SK-N-SH (cell line): ENCODE measurements around the gene ANO2. TPM values are rescaled to one million over a fixed set of nuclear protein-coding genes. Genes with fewer than 3 reads are reported as not detected.

Experiments used
- CTCF ChIA-PET: fragments of 300-600, 350-600 bp; formaldehyde crosslinking; extraction: SDS; loops from one replicate; lab custom pipeline; 2021; lab: Yijun Ruan, JAX
- POLR2A ChIA-PET: fragments of 350-600 bp; sonication (Branson Sonifier 250); formaldehyde crosslinking; extraction: SDS; loops from one replicate; lab custom pipeline; 2020; ENCODE audit warnings: antibody characterized with exemption, inconsistent platforms; lab: Yijun Ruan, JAX
- DNase-seq: peaks from one replicate; pipeline ENCODE4 v3.0.0; 2012
- H2AFZ ChIP-seq: fragments of 200-600 bp; sonication (generic); 2 replicates; pipeline ENCODE4 v1.8.1; 2016; ENCODE audit warnings: antibody characterized with exemption, mild to moderate bottlenecking, low read depth
- H3F3A ChIP-seq: fragments of 200-600 bp; sonication (generic); replicated peaks from 2 replicates; pipeline ENCODE3; 2016; ENCODE audit warnings: antibody characterized with exemption, mild to moderate bottlenecking; ENCODE audit not compliant: insufficient read depth
- H3K27ac ChIP-seq, 2 experiments: fragments of 200-500 bp in 1 of 2; fragments of 200-600 bp in 1 of 2; sonication (Bioruptor generic) in 1 of 2; sonication (generic), shearing (Covaris generic) in 1 of 2; 2 replicates each; pipeline versions ENCODE4 v1.5.1 to v1.6.1; 2014 to 2016; ENCODE audit warnings: low read depth in 2 of 2, inconsistent platforms in 1 of 2, low read length in 1 of 2, mild to moderate bottlenecking in 1 of 2, mixed read lengths in 1 of 2
- H3K27me3 ChIP-seq: fragments of 200-600 bp; sonication (generic), shearing (Covaris generic); 2 replicates; pipeline ENCODE4 v1.6.1; 2016; ENCODE audit warnings: mixed run types; ENCODE audit not compliant: insufficient read depth
- H3K36me3 ChIP-seq, 2 experiments: fragments of 200-500 bp in 1 of 2; fragments of 200-600 bp in 1 of 2; sonication (Bioruptor generic) in 1 of 2; sonication (generic) in 1 of 2; replicated peaks in 1 of 2; 2 replicates each; pipeline versions ENCODE3 to v1.5.1; 2014 to 2016; ENCODE audit warnings: low read length in 1 of 2, mild to moderate bottlenecking in 1 of 2; ENCODE audit not compliant: insufficient read depth in 2 of 2, control insufficient read depth in 1 of 2
- H3K4me1 ChIP-seq, 2 experiments: fragments of 200-500 bp in 1 of 2; fragments of 200-600 bp in 1 of 2; sonication (Bioruptor generic) in 1 of 2; sonication (generic), shearing (Covaris generic) in 1 of 2; 2 replicates each; pipeline versions ENCODE4 v1.5.1 to v1.6.1; 2014 to 2016; ENCODE audit warnings: low read depth in 1 of 2, low read length in 1 of 2, mixed run types in 1 of 2; ENCODE audit not compliant: insufficient read depth in 2 of 2, control insufficient read depth in 1 of 2
- H3K4me2 ChIP-seq: fragments of 200-600 bp; sonication (generic), shearing (Covaris generic); 2 replicates; pipeline ENCODE4 v1.6.1; 2017; ENCODE audit warnings: mixed run types
- H3K4me3 ChIP-seq, 2 experiments: fragments of 200-500 bp in 1 of 2; fragments of 200-600 bp in 1 of 2; sonication (Bioruptor generic) in 1 of 2; sonication (generic), shearing (Covaris generic) in 1 of 2; 2 replicates each; pipeline versions ENCODE4 v1.5.1 to v1.8.1; 2014 to 2016; ENCODE audit warnings: low read depth in 2 of 2, inconsistent platforms in 1 of 2, low read length in 1 of 2, mild to moderate bottlenecking in 1 of 2, mixed read lengths in 1 of 2, moderate library complexity in 1 of 2
- H3K79me2 ChIP-seq: fragments of 200-600 bp; sonication (generic); 2 replicates; pipeline ENCODE4 v1.8.1; 2017; ENCODE audit warnings: mild to moderate bottlenecking; ENCODE audit not compliant: insufficient read depth
- H3K9ac ChIP-seq: fragments of 200-600 bp; sonication (generic); 2 replicates; pipeline ENCODE4 v1.6.1; 2017; ENCODE audit warnings: mixed run types
- H3K9me2 ChIP-seq: fragments of 200-600 bp; sonication (generic); 2 replicates; pipeline ENCODE4 v1.6.1; 2017; ENCODE audit warnings: mixed run types
- H3K9me3 ChIP-seq: fragments of 200-600 bp; sonication (generic); 2 replicates; pipeline ENCODE4 v1.6.1; 2017; ENCODE audit warnings: mixed run types, mild to moderate bottlenecking, moderate library complexity
- H4K20me1 ChIP-seq: fragments of 200-600 bp; sonication (generic); 2 replicates; pipeline ENCODE4 v1.6.1; 2017; ENCODE audit warnings: mild to moderate bottlenecking, mixed run types; ENCODE audit not compliant: insufficient read depth
- ELF1 ChIP-seq: IDR thresholded peaks from 2 replicates; pipeline ENCODE4 v1.4.0; 2012
- FOSL2 ChIP-seq: IDR thresholded peaks from 2 replicates; pipeline ENCODE4 v1.4.0; 2012; ENCODE audit warnings: low read depth, mild to moderate bottlenecking, moderate library complexity, borderline replicate concordance
- FOXJ3 ChIP-seq: sonication (generic); formaldehyde crosslinking; IDR thresholded peaks from 2 replicates; pipeline ENCODE4 v1.5.1; 2020; ENCODE audit warnings: mild to moderate bottlenecking, missing genetic modification reagents
- GABPA ChIP-seq: IDR thresholded peaks from 2 replicates; pipeline ENCODE4 v1.4.0; 2012; ENCODE audit warnings: low read depth, mild to moderate bottlenecking
- GATA2 ChIP-seq: sonication (generic); formaldehyde crosslinking; IDR thresholded peaks from 2 replicates; pipeline ENCODE4 v1.5.0; 2020; ENCODE audit warnings: mild to moderate bottlenecking, missing genetic modification reagents
- MXI1 ChIP-seq: IDR thresholded peaks from 2 replicates; pipeline ENCODE4 v1.6.1; 2012; ENCODE audit warnings: mild to moderate bottlenecking, low read depth, low read length, improper control_type of control experiment
- NFIC ChIP-seq: IDR thresholded peaks from 2 replicates; pipeline ENCODE4 v1.4.0; 2012; ENCODE audit warnings: borderline replicate concordance
- POLR2AphosphoS5 ChIP-seq: IDR thresholded peaks from 2 replicates; pipeline ENCODE4 v1.6.1; 2012; ENCODE audit warnings: low read depth, low read length
- RCOR1 ChIP-seq: fragments of 150-350 bp; IDR thresholded peaks from 2 replicates; pipeline ENCODE4 v1.6.1; 2017; ENCODE audit warnings: antibody characterized with exemption, low read length
- RXRA ChIP-seq: IDR thresholded peaks from 2 replicates; pipeline ENCODE4 v1.4.0; 2012; ENCODE audit warnings: low read depth, mild to moderate bottlenecking, borderline replicate concordance
- SIN3A ChIP-seq: IDR thresholded peaks from 2 replicates; pipeline ENCODE4 v1.6.1; 2012; ENCODE audit warnings: low read depth, mild to moderate bottlenecking, low read length, moderate library complexity, borderline replicate concordance
- TCF12 ChIP-seq: IDR thresholded peaks from 2 replicates; pipeline ENCODE4 v1.4.0; 2012
- TEAD4 ChIP-seq: IDR thresholded peaks from 2 replicates; pipeline ENCODE4 v1.4.0; 2012; ENCODE audit warnings: mild to moderate bottlenecking, borderline replicate concordance; ENCODE audit not compliant: insufficient read depth
- YY1 ChIP-seq: IDR thresholded peaks from 2 replicates; pipeline ENCODE4 v1.4.0; 2012; ENCODE audit warnings: low read depth, mild to moderate bottlenecking
- WGBS: methylation state at CpG from one replicate; pipeline ENCODE4 v1.1.6; 2017; ENCODE audit warnings: low lambda C conversion rate; 5-methylcytosine and 5-hydroxymethylcytosine counted together
- polyA plus RNA-seq, 3 experiments: library from polyadenylated mRNA; depleted of rRNA; stranded (reverse); fragments of >200 nt; gene quantifications; 2 replicates each; pipeline ENCODE4 v1.2.3, GENCODE V29; 2012
- TF ChIP-seq, protein P1 (sequence below): fragments of 150-350 bp; IDR thresholded peaks from 2 replicates; pipeline ENCODE4 v1.6.1; 2017; ENCODE audit warnings: antibody characterized with exemption, low read length, low read depth, borderline replicate concordance
- TF ChIP-seq, protein P2 (sequence below): IDR thresholded peaks from 2 replicates; pipeline ENCODE4; 2012
- TF ChIP-seq, protein P3 (sequence below): fragments of 150-350 bp; IDR thresholded peaks from 2 replicates; pipeline ENCODE4 v1.6.1; 2016; ENCODE audit warnings: mild to moderate bottlenecking, low read depth, low read length
- TF ChIP-seq, protein P4 (sequence below): IDR thresholded peaks from 2 replicates; pipeline ENCODE4 v1.6.1; 2012; ENCODE audit warnings: mild to moderate bottlenecking, low read depth, low read length, moderate library complexity

ANO2 gene
- polyA plus RNA-seq, 1 of the 3 experiments (the other 2 are of a cell fraction), result not detected

DNA sequence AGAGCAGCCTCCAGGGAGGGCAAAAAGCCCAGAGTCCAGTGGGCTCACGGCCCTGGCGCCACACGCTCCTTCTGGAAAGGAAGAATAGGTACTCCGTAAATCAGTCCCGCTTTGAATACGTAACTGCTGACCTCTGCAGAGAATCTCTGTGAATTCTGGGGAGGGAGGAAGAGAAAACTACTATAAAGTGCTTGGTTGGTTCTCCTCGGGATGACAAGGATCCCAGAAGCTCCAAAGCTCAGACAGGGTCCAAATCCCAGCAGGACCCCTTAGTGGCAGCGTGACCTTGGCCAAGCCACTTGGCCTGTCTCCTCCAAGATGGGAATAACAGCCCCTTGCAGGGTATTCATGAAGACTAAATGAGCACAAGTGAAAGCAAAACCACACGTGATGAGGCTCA is 31.7 kb downstream of the ANO2 start:
- H3K4me2 ChIP-seq, result no peak overlapping the region

More for the DNA sequence above, 31.7 kb downstream of the ANO2 start:
- CTCF ChIA-PET, result no interaction called here
- POLR2A ChIA-PET, result no interaction called here
- DNase-seq, result no peak
- Histone ChIP-seq H3K36me3 (no peaks in the 10 kb centered on the region), H2AFZ (no peak overlapping the region)
- TF ChIP-seq ELF1, result no peak
- no peak for TF ChIP-seq POLR2AphosphoS5
- no peak for TF ChIP-seq SIN3A
- TF ChIP-seq RXRA, result no peak
- TF ChIP-seq TCF12, result no peak
- no peak for TF ChIP-seq RCOR1
- TF ChIP-seq YY1, result no peak
- no peak for TF ChIP-seq GABPA
- no peak for TF ChIP-seq MXI1
- TF ChIP-seq, protein P1, sequence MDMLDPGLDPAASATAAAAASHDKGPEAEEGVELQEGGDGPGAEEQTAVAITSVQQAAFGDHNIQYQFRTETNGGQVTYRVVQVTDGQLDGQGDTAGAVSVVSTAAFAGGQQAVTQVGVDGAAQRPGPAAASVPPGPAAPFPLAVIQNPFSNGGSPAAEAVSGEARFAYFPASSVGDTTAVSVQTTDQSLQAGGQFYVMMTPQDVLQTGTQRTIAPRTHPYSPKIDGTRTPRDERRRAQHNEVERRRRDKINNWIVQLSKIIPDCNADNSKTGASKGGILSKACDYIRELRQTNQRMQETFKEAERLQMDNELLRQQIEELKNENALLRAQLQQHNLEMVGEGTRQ, result no peak
- TF ChIP-seq, protein P2, sequence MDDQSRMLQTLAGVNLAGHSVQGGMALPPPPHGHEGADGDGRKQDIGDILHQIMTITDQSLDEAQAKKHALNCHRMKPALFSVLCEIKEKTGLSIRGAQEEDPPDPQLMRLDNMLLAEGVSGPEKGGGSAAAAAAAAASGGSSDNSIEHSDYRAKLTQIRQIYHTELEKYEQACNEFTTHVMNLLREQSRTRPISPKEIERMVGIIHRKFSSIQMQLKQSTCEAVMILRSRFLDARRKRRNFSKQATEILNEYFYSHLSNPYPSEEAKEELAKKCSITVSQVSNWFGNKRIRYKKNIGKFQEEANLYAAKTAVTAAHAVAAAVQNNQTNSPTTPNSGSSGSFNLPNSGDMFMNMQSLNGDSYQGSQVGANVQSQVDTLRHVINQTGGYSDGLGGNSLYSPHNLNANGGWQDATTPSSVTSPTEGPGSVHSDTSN, result no peak
- TF ChIP-seq NFIC, result no peak
- TF ChIP-seq, protein P3, sequence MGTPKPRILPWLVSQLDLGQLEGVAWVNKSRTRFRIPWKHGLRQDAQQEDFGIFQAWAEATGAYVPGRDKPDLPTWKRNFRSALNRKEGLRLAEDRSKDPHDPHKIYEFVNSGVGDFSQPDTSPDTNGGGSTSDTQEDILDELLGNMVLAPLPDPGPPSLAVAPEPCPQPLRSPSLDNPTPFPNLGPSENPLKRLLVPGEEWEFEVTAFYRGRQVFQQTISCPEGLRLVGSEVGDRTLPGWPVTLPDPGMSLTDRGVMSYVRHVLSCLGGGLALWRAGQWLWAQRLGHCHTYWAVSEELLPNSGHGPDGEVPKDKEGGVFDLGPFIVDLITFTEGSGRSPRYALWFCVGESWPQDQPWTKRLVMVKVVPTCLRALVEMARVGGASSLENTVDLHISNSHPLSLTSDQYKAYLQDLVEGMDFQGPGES, result no peak
- TF ChIP-seq, protein P4, sequence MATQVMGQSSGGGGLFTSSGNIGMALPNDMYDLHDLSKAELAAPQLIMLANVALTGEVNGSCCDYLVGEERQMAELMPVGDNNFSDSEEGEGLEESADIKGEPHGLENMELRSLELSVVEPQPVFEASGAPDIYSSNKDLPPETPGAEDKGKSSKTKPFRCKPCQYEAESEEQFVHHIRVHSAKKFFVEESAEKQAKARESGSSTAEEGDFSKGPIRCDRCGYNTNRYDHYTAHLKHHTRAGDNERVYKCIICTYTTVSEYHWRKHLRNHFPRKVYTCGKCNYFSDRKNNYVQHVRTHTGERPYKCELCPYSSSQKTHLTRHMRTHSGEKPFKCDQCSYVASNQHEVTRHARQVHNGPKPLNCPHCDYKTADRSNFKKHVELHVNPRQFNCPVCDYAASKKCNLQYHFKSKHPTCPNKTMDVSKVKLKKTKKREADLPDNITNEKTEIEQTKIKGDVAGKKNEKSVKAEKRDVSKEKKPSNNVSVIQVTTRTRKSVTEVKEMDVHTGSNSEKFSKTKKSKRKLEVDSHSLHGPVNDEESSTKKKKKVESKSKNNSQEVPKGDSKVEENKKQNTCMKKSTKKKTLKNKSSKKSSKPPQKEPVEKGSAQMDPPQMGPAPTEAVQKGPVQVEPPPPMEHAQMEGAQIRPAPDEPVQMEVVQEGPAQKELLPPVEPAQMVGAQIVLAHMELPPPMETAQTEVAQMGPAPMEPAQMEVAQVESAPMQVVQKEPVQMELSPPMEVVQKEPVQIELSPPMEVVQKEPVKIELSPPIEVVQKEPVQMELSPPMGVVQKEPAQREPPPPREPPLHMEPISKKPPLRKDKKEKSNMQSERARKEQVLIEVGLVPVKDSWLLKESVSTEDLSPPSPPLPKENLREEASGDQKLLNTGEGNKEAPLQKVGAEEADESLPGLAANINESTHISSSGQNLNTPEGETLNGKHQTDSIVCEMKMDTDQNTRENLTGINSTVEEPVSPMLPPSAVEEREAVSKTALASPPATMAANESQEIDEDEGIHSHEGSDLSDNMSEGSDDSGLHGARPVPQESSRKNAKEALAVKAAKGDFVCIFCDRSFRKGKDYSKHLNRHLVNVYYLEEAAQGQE, result no peak
- no peak for TF ChIP-seq GATA2 (CRISPR knock-in tag)
- TF ChIP-seq TEAD4, result no peak
- TF ChIP-seq FOSL2, result no peak
- TF ChIP-seq FOXJ3 (CRISPR knock-in tag), result no peak
- TF ChIP-seq, all 33 proteins: peak for 0
- H3K4me3 ChIP-seq, result no peak overlapping the region
- H3K9me3 ChIP-seq, result no peaks in the 10 kb centered on the region
- no peaks in the 10 kb centered on the region for H3K79me2 ChIP-seq
- no peaks in the 10 kb centered on the region for H4K20me1 ChIP-seq
- H3K27ac ChIP-seq, result no peak overlapping the region
- H3K27me3 ChIP-seq, result peaks cover 55% of the 10 kb centered on the region; the same call in 1 of the 2 replicates
- 42% methylated on average over 9 of the region's 9 CpGs for WGBS
- peaks cover 0 to 11% of the 10 kb centered on the region in 2 experiments; a peak in 1 of 4 replicates for H3K4me1 ChIP-seq
- no peaks in the 10 kb centered on the region for H3F3A ChIP-seq
- no peaks in the 10 kb centered on the region for H3K9me2 ChIP-seq
- no peak overlapping the region for H3K9ac ChIP-seq
